Activated CD4-positive, alpha-beta T cell treated with anti-CD3 and anti-CD28 coated beads for 48 hours (primary cell): ENCODE results near the gene MSANTD3.
A peak's percentile ranks its signal among the peaks of the same experiment; 100 is the strongest.
"Not testable (repeated sequence)": the region's sequence is repeated elsewhere in the genome, so short reads cannot be mapped to it uniquely, and the experiment has no call there.

Experiments
- DNase-seq: peaks from one replicate; pipeline ENCODE4 v3.0.0-alpha.2; 2020

MSANTD3 gene

GRCh38 chr9:100430286-100430940 is 3.5 kb downstream of the MSANTD3 start:
- no peak for DNase-seq

DNA sequence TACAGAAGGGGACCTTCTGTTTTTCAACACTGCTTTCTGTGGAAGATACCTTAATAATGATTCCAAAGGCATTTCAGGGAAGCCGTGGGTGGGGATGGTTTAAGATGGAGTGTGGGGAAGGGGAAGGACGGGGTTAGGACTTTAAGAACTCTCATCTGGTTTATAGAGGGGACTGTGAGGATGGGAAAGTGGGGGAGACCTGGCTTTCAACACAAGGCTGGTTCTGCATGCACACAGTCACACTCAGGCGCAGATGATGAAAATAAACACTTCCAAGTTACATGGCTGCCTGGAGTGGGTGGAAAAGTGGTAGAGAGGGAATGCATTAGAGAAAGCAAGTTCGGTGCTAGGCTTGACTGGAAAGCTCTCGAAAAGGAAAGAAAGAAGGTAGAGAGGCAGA is 4.9 kb downstream of the MSANTD3 start:
- DNase-seq = no peak

GRCh38 chr9:100432736-100433135 is 5.8 kb downstream of the MSANTD3 start:
- DNase-seq = no peak

GRCh38 chr9:100436571-100436970 is 9.6 kb downstream of the MSANTD3 start:
- DNase-seq = no peak

GRCh38 chr9:100437860-100438805 is 11.2 kb downstream of the MSANTD3 start:
- peak; percentile 78 for DNase-seq

GRCh38 chr9:100440071-100440470 is 13.1 kb downstream of the MSANTD3 start:
- no peak for DNase-seq

- DNase-seq = not testable (repeated sequence)
Observed at GRCh38 chr9:100440487-100440886, 13.5 kb downstream of the MSANTD3 start.

DNA sequence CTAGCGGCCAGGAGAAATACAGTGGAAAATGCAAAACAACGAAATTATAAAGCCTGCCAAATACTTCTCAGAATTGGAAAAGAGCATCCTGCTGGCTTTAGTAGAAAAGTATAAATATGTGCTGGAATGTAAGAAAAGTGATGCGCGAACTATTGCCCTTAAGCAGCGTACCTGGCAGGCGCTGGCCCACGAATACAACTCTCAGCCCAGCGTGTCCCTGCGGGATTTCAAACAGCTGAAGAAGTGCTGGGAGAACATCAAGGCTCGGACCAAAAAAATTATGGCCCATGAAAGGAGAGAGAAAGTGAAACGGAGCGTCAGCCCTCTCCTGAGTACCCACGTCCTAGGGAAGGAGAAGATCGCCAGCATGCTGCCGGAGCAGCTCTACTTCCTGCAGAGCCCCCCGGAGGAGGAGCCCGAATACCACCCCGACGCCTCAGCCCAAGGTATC is 15.0 kb downstream of the MSANTD3 start:
- no peak for DNase-seq

DNA sequence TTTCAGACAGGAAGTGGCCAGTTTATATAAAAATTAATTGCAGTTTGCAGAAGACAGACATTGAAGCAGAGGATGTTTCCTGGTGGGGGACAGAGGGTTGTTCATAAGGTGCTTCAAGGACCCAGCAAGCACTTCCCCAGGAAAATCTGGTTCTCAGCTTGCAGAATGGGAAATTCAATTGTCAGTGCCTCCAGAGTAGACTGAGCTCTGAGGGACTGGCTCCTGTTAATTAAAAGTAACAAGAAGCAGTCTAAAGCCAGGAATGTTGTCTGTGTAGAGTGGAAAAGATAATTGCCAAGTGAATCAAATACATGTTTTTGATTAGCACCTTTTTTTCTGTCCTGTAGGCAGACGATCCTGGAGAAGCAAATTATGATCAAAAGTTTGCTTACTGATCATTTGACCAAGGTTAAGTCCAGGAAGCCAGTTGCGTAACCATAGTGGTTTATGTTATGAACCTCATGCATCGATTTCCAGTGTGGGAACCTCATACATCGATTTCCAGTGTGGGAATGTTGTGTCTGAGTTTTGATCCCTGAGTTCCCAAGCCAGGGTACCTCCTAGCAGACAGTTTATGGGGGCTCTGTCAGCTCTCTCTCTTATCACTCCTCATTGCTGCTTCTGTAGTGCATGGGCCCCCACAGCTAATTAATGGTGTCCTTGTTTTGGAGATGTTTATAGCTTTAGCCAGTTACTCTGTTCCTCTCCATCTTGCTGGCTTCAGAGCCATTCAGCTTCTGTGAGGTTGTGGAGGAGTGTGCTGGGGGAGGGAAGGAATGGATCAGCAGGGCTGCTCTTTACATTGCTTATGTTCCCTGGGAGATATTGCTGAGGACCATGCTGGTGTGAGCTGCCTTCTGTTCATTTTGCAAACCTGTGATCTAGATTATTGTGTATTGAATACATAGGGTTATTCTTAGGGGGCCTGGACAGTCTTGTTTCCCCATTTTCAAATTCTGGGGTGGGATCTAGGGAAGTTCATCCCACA is 17.1 kb downstream of the MSANTD3 start:
- DNase-seq = no peak

- no peak for DNase-seq
Observed at GRCh38 chr9:100445161-100445902, 18.4 kb downstream of the MSANTD3 start.

DNA sequence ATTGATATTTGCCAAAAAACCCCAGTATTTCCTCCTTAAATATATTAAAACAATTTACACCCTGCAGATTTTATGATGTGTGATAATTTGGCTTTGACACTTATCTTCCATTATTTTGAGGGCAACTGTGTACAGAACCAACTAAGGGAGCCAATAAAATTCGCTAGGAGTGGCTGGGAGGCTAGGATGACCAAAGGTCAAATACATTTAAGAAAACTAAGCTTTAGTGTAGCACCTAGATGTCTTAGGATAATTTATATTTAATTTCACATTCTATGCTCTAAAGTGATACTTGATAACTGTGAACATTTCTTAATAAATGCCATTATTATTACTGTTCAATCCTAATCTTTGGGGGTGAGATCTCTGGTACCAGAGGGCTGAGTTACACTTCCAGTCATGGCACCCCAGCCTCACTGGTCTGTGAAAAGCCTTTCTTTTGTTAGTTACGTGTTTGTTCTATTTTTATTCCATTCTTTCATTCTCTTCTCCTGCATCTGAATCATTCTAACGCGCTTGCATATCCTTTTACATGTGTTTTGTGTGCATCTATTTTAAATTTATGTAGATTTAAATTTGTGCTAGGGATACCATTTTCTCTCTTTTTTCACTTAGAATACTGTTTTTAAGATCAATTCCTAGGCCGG is 19.1 kb downstream of the MSANTD3 start:
- no peak for DNase-seq

GRCh38 chr9:100447041-100447440 is 20.1 kb downstream of the MSANTD3 start:
- DNase-seq = no peak

DNA sequence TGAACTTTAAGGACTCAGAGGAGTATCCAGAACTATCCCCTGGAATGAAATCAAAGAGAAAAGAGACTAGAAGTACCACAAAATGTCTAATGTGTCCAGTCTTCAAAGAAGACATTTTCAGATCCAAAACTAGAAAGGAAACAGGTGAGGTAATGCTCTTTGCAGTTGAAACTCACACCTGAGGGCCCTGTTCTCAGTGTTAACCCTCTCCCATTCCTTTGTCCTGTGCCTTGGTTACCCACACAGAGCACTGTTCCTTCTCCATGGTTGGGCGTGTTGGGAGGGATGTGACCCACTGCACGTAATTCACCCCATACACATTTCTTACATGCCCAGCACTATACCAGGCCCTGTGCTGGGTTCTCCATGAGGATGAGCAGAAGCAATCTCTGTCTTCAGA is 21.3 kb downstream of the MSANTD3 start:
- DNase-seq = no peak

DNA sequence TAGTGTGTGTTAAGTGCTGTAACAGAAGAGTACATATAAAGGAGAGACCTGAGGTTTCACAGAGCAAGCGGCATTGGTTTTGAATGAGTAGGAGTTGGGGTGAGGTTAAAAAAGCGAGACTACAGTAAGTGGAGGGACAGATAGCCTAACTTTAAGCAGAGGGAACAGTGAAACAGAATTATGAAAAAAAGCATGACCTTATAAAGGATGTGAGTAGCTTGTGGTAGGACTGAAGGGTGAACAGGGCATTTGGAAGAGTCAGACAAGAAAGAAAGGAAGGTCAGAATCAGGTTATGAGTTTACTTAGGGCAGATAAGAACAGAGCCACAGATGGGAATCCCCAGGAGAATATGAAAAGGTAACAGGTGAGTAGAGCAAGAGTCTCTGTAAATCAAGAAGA is 22.5 kb downstream of the MSANTD3 start:
- no peak for DNase-seq

GRCh38 chr9:100452894-100453293 is 26.0 kb downstream of the MSANTD3 start:
- no peak for DNase-seq

- no peak for DNase-seq
Observed at GRCh38 chr9:100455470-100455869, 28.5 kb downstream of the MSANTD3 start.

DNA sequence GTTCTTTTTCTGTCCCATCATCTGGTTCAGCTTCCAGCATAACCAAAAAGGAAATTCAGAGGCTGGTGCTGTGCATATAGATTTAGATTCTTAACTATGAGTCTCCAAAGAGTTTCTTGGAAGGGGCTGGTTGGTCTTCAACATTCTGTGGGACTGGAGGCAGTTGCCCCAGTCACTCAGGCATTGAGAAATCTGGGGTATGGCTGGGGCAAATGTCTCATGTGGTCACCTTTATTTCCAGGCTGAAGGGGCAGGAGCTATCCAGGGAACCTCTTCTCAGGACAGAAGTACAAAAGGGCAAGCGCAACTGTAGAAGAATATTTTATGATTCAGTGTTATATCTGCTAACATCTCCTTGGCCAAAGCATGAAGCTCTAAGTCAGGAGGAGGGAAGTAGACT is 30.6 kb downstream of the MSANTD3 start:
- DNase-seq = no peak

DNA sequence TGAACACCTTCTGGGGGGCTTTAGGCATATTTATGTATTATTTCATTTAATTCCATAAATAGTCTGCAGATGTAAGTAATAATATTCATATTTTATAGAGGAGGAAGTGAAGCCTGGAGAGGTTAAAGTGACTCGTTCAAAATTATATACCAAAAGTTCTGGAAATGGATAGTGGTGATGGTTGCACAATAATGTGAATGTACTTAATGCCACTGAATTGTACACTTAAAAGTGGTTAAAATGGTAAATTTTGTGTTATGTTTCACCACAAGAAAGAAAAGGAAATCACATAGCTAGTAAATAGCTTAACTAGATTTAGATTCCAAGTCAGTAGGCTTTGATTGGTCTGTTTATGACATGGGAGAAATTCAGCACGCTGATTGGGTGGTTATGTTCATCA is 33.0 kb downstream of the MSANTD3 start:
- DNase-seq = no peak

DNA sequence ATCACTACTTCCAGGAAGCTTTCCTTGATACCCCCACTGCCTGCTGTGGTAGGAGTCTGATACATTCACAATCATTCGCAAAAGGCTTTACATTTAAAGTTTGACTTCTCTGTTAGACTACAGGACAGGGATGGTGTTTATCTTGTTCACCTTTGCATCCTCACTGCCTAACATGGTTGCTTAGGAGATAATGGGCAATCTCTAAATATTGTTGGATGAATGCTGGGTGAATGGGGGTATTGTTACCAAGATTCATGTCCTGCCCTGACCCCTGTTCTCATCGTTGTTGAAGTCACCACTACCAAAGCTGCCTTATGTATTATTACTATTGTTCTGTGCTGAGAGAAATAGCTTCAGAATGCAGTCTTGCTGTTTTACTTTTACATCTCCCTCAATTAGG is 38.3 kb downstream of the MSANTD3 start:
- no peak for DNase-seq

- DNase-seq = no peak
Observed at GRCh38 chr9:100465761-100466160, 38.8 kb downstream of the MSANTD3 start.

- DNase-seq = no peak
Observed at GRCh38 chr9:100466171-100466828, 39.4 kb downstream of the MSANTD3 start.
